ENCODE data around the gene STK39.
"Not testable (repeated sequence)": the region's sequence is repeated elsewhere in the genome, so short reads cannot be mapped to it uniquely, and the experiment has no call there.

The STK39 gene

GRCh38 chr2:168076731-168077130, 170.7 kb downstream of the STK39 start:
- DNase-seq, result no peak

- no peak for DNase-seq
These were observed 171.9 kb downstream of the STK39 start for GRCh38 chr2:168075446-168075845.

DNA sequence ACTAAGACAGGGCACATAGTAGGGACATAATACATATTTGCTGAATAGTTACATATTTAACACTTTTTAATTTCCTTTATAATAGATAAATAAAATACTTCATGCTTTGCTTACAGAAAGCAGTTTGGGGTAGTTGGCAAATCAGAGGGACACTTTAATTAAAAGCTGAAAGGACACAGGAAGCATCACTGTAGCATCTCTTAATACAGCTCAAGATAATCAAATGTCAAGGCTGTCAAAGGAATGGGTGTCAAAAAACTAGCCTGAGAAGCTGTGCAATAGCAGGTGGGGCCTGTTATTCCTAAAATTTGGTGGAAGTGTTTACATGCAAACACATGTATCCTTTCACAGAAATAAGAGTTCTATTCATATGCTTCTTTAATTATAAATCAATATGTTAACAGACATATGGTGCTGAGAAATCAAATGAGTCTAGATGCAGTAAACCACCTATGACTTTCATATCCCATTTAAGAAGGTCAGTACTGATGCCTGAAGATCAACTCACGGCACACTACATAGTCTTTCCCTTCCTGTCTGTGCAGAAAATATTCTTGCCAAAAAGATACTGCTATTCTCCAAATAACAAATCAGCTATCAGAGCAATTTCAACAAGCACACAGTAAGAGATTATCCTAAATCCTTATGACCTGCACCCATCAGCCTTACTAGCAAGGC, 174.6 kb downstream of the STK39 start:
- DNase-seq, result no peak

GRCh38 chr2:168064011-168064998, 183.1 kb downstream of the STK39 start:
- DNase-seq, result no peak

GRCh38 chr2:168062936-168063335, 184.5 kb downstream of the STK39 start:
- no peak for DNase-seq

DNA sequence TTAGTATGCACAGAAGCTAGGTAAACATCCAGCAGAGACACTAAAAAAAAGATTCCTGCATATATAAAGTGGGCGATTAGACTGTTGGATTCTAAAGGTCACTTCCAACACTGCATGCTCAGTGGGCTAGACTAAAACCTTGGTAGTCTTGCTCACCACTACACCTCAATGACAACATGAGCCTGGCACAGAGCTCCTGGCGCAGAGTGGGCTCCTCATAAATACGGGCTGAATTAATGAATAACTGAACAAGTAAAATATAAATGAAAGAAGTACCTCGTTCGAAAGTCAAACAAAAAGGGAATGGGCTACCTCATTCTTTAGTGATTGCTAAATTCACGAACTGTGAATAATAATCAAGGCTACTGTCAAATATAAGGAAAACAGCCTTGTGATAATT, 185.3 kb downstream of the STK39 start:
- DNase-seq, result no peak

- no peak for DNase-seq
These were observed 186.2 kb downstream of the STK39 start for GRCh38 chr2:168060986-168061750.

DNA sequence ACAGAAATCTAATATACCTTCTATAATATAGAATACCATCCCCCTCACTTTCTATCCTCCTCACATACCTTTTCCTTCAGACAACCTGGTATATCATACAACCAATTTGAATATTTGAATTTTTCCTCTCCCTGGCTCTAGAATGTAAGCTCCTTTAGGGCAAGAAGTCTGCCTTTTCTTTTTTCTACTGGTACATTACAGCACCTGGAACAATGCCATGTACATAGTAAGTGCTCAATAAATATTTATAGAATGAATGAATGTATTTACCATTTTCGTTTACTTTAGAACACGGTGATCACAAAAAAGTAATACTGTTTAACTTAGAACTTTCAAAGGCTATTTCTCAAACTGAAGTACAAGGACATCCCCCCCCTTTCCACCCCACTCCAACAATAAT, 187.6 kb downstream of the STK39 start:
- no peak for DNase-seq

DNA sequence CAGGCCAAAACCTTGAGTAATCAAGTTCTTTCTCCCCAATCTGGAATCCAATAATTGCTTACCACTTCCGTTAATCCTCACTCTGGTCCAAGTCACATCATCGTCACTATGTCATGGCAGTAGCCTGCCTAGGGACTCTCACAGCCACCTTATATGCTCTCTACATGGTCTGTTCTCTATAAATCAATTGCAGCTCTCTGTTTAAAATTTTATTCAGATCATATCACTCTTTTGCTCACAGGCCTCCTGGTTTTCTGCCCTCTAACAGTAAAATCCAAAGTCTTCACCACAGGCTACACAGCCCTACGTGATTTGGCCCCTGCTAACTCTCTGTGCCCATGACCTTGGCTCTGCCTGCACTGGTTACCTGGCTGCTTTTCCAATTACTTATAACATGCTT, 188.7 kb downstream of the STK39 start:
- no peak for DNase-seq

GRCh38 chr2:168056242-168056787, 191.1 kb downstream of the STK39 start:
- no peak for DNase-seq

DNA sequence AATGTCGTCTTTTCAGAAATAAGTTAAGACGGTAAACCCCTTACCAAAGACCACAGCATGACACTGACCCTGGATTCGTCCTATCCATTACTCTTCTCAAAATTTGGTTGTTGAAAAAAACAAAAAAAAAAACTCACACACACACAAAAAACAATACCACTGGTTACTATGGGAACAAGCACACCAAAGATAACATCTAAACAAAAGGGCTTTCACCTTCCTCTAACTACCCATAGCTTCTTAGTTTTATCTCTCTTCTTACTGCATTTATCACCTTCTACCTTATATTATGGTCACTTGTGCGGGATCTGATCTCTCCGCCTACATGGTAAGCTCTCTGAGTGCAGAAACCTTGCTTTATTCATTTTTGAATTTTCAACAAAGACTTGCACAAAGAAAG, 192.7 kb downstream of the STK39 start:
- DNase-seq, result no peak

- DNase-seq, result no peak
These were observed 193.7 kb downstream of the STK39 start for GRCh38 chr2:168053676-168054075.

- no peak for DNase-seq
These were observed 194.6 kb downstream of the STK39 start for GRCh38 chr2:168052773-168053172.

- DNase-seq, result no peak
These were observed 197.0 kb downstream of the STK39 start for GRCh38 chr2:168050377-168050776.

- DNase-seq, result no peak
These were observed 197.8 kb downstream of the STK39 start for GRCh38 chr2:168049609-168050008.

DNA sequence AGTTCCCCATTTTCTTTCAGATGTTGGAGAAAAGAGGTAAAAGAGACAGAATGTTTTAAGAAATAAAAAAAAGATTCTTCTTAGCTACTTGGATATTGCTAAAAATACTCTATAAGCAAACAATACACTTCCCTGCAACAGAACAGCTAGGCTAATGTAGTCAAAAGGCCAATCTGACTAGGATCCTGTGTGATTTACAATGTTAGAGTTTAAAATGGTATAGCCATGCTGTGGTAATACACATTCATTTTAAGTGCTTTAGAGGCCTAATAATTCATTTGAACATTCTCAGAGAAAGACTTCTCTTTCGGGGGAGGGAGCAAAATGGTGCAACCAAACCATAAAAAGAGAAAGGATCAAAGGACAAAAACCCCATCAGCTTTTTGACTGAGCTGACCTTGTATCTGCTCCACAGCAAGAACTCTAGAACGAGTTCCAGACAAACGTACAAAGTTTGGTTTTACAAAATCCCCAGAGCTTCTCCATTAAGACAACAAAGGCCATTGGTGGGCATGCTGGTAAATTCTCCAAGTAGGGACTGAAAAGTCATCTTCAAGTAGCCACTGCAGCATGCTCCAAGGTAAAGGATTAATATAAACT, 200.2 kb downstream of the STK39 start:
- no peak for DNase-seq

GRCh38 chr2:168044579-168044978, 202.8 kb downstream of the STK39 start:
- no peak for DNase-seq

DNA sequence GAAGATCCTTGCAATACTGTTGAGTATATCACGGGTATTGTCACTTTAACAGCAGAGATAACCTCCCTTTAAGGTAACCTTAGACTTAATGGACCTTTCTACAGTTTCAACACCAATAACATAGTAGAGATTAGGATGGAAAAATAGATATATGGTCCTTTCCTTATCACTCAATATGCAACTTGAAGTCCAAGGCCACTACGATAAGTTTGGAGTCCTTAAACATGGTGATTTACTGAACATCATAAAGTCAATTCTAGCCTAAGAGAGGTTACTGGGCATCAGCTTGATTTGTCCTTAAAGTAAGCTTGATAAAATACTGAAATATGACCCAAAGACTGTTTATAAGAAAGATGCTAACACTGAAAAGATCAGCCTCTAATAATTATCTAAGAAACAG, 203.2 kb downstream of the STK39 start:
- DNase-seq, result no peak

DNA sequence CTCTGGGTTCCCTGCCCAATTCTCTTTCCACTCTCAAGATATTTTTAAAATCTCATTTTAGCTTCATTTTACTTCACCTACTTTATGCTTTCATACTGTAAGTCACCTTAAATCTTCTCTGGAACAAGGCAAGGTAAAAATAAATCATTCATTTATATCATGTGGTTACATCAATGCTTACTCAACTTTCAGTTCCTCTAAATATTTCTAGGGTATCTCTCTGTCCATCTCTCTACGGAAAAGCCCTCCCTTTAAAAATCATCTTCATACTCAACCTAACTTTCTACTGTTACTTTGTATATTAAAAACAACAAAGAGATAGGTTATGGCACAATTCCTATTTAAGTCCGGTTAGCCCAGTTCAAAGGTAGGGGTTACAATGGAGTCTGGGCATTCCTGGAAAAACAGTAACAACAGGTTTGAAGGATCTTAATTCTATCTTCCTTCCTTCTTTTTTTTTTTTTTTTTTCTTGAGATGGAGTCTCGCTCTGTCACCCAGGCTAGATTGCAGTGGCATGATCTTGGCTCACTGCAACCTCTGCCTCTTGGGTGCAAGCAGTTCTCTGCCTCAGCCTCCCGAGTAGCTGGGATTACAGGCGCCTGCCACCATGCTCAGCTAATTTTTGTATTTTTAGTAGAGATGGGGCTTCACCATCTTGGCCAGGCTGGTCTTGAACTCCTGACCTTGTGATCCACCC, 205.1 kb downstream of the STK39 start:
- not testable (repeated sequence) for DNase-seq

DNA sequence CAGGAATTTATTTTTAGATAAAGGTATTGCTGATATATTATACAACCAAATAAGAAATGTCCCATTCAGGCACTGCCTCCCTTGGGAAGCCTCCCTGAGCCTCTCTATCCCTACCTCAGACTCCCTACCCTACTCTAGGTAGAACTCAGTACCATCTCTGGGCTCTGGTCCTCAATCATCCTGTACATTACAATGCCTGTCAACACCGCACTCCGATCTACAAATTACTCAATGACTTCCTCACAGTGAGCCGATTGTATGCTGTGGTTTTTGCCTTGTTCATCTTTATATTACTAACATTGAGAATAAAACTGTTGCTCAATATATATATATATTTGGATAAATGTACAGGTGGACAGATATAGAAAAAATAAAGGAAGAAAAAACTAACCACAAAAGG, 207.5 kb downstream of the STK39 start:
- DNase-seq, result no peak

GRCh38 chr2:168037778-168038177, 209.6 kb downstream of the STK39 start:
- no peak for DNase-seq

GRCh38 chr2:168035458-168035857, 211.9 kb downstream of the STK39 start:
- no peak for DNase-seq

Data from activated CD4-positive, alpha-beta T cell treated with anti-CD3 and anti-CD28 coated beads for 4 hours (primary cell).